T follicular helper cell (primary cell): Measurements from ENCODE around the gene LANCL1.

Experiments used
- DNase-seq: peaks from one replicate; pipeline ENCODE4 v3.0.0-alpha.2; 2020; ENCODE audit warnings: low read depth
- total RNA-seq, 2 experiments: gene quantifications; one replicate each; lab custom pipeline; 2026; lab: John Stamatoyannopoulos, UW

LANCL1 gene
- 31.8 to 46.8 reads per million in 2 experiments for total RNA-seq

GRCh38 chr2:210476194-210477128 is at the start of gene LANCL1:
Gene LANCL1, minus strand, starts transcription at chr2:210476759. Its CDS starts 363 bp downstream, at chr2:210476396.
- peak; percentile 63 for DNase-seq

- DNase-seq: no peak
Measured at GRCh38 chr2:210524533-210524932, 48.0 kb upstream of the LANCL1 start.

GRCh38 chr2:210523650-210524289 is 47.2 kb upstream of the LANCL1 start:
- no peak for DNase-seq

GRCh38 chr2:210522399-210522798 is 45.8 kb upstream of the LANCL1 start:
- no peak for DNase-seq

GRCh38 chr2:210519594-210519993 is 43.0 kb upstream of the LANCL1 start:
- DNase-seq: no peak

GRCh38 chr2:210517264-210517663 is 40.7 kb upstream of the LANCL1 start:
- no peak for DNase-seq

GRCh38 chr2:210515911-210516310 is 39.4 kb upstream of the LANCL1 start:
- DNase-seq: no peak

- no peak for DNase-seq
Measured at GRCh38 chr2:210503725-210504191, 27.2 kb upstream of the LANCL1 start.

- DNase-seq: no peak
Measured at GRCh38 chr2:210503001-210503623, 26.6 kb upstream of the LANCL1 start.

GRCh38 chr2:210496512-210496911 is 20.0 kb upstream of the LANCL1 start:
- no peak for DNase-seq

- DNase-seq: no peak
Measured at GRCh38 chr2:210493528-210493927, 17.0 kb upstream of the LANCL1 start.

GRCh38 chr2:210481601-210482175 is 5.1 kb upstream of the LANCL1 start:
- no peak for DNase-seq

- DNase-seq: no peak
Measured at GRCh38 chr2:210480764-210481163, 4.2 kb upstream of the LANCL1 start.

GRCh38 chr2:210480079-210480478 is 3.5 kb upstream of the LANCL1 start:
- no peak for DNase-seq

GRCh38 chr2:210478661-210479060 is 2.1 kb upstream of the LANCL1 start:
- no peak for DNase-seq

- DNase-seq: no peak
Measured at GRCh38 chr2:210477496-210477895, 937 bp upstream of the LANCL1 start.

- DNase-seq: no peak
Measured at GRCh38 chr2:210475706-210476105, 853 bp downstream of the LANCL1 start.

GRCh38 chr2:210474776-210475175 is 1.8 kb downstream of the LANCL1 start:
- DNase-seq: no peak

GRCh38 chr2:210461401-210461800 is 15.2 kb downstream of the LANCL1 start:
- no peak for DNase-seq

- no peak for DNase-seq
Measured at GRCh38 chr2:210460322-210461227, 16.0 kb downstream of the LANCL1 start.

- no peak for DNase-seq
Measured at GRCh38 chr2:210459880-210460279, 16.7 kb downstream of the LANCL1 start.
